HG03469 (cell line): ENCODE results near the gene PAOX.
"Not testable (repeated sequence)": the region's sequence is repeated elsewhere in the genome, so short reads cannot be mapped to it uniquely, and the experiment has no call there.

Experiments used
- ATAC-seq: cut with Tn5 transposase; IDR thresholded peaks from one replicate; pipeline ENCODE4 v1.9.1; 2021; ENCODE audit warnings: mild to moderate bottlenecking, moderate library complexity, moderate number of reproducible peaks; ENCODE audit not compliant: unreplicated experiment

The PAOX gene

GRCh38 chr10:133362846-133363245 is 16.2 kb upstream of the PAOX start:
- no peak for ATAC-seq

GRCh38 chr10:133364645-133365431 is 14.2 kb upstream of the PAOX start:
- no peak for ATAC-seq

GRCh38 chr10:133365461-133366129 is 13.5 kb upstream of the PAOX start:
- ATAC-seq: no peak

DNA sequence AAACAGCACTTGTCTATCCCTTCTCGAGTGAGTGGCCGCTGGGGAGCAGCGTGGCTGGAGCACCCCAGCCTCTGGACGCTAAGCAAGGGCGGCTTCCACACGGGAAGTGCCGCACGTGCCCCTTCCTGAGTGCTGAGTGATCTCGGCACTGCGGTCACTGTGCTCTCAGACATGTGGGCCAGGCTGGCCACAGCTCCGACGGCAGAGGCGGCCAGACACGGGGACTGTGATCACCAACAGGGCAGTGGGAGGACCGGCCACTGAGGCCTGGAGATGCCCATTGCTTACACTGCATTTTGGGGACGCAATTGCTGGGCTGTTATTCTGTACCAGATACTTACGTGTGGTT is 13.0 kb upstream of the PAOX start:
- no peak for ATAC-seq

- ATAC-seq: no peak
Measured at GRCh38 chr10:133366751-133367150, 12.3 kb upstream of the PAOX start.

- ATAC-seq: not testable (repeated sequence)
Measured at GRCh38 chr10:133367461-133367860, 11.6 kb upstream of the PAOX start.

GRCh38 chr10:133368153-133368552 is 10.9 kb upstream of the PAOX start:
- no peak for ATAC-seq

GRCh38 chr10:133370030-133370786 is 8.9 kb upstream of the PAOX start:
- ATAC-seq: no peak

DNA sequence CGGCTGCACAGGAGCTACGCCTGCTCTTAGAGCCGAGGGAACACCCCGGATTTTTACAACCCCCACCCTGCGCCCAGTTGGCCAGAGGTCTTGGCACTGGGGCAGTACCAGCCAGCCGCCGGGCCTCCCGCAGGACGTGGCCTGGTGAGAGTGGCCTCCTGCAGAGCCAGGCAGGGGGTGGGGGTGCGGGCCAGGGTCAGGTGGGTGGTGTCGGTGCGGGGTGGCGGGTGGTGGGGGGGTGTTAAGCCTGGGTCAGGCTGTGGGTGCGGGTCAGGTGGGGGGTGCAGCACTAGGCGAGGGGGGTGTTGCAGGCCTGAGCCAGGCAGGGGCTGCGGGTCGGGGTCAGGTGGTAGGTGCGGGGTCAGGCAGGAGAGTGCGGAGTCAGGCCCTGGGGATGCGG is 6.6 kb upstream of the PAOX start:
- no peak for ATAC-seq

DNA sequence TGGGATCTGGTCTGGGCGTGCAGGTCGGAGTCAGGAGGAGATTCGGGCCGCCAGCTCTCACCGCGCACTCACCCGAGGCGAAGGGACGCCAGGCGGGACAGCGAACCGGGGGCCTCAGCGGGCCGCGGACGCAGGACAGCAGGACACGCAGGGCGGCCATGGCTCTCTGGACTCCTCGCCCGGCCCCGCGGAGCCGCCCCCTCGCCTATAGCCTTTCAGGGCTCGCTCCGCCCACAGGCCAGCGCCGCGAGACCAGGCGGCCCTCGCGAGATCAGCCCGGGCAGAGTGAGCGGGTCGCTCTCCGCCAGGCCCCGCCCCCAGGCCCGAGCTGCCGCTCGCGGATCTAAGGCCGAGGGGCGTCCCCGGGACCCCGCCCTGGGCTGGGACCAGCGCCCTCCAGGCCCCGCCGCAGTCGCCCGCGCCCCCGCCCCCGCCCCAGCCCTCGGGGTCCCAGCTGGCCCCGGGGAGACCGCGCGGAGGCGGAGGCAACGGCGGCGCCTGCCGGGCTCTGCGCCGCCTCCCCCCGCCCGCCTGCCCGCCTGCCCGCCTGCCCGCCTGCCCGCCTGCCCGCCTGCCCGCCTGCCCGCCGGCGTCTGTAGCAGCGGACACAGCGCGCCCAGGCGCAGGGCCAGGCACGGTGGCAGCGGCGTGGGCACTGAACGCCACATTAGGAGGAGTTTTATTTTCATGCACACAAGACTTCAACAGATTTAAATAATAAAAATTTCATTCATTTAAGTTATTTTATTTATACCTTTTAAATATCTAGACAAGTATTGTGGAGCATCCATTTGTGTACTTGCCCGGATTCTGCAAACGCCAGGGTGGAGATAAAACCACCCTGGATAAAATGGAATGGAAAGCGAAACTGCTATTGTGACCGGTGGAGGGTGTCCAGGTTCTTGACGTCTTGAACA is 5.6 kb upstream of the PAOX start, which contains the start of gene ECHS1:
ECHS1 (minus strand) TSS at position 181 of the 917 bp plus-strand sequence; CDS start at position 160, 21 bp downstream.
- ATAC-seq: peak; percentile 94

GRCh38 chr10:133375357-133376115 is 3.5 kb upstream of the PAOX start:
- no peak for ATAC-seq

- ATAC-seq: not testable (repeated sequence)
Measured at GRCh38 chr10:133376183-133376582, 2.9 kb upstream of the PAOX start.

GRCh38 chr10:133377025-133377817 is 1.8 kb upstream of the PAOX start:
- no peak for ATAC-seq

GRCh38 chr10:133377818-133378250 is 1.2 kb upstream of the PAOX start:
- ATAC-seq: no peak

GRCh38 chr10:133378251-133379096 is 588 bp upstream of the PAOX start:
- ATAC-seq: no peak

- ATAC-seq: no peak
Measured at GRCh38 chr10:133379801-133380666, 972 bp downstream of the PAOX start.

- ATAC-seq: no peak
Measured at GRCh38 chr10:133381036-133381435, 2.0 kb downstream of the PAOX start.
